GM12878 (cell line): ENCODE measurements around the gene SYT10. TPM values are rescaled to one million over a fixed set of nuclear protein-coding genes. Genes with fewer than 3 reads are reported as not detected.

Experiments used
- ATAC-seq: fragments of 200-7000 bp; cut with Tn5 transposase; 3 replicates; pipeline ENCODE4 v1.9.1; 2020; ENCODE audit warnings: mild to moderate bottlenecking, moderate library complexity
- BruUV-seq: library from RNA; stranded (reverse); fragments of 400-500 nt; replicated peaks from 2 replicates; lab custom pipeline; 2021; lab: Mats Ljungman, UMichigan
- CTCF ChIA-PET: fragments of 300-600 bp; sonication (Branson Sonifier 250); formaldehyde crosslinking; extraction: SDS; loops from one replicate; lab custom pipeline; 2021; ENCODE audit warnings: inconsistent platforms; lab: Yijun Ruan, JAX
- POLR2A ChIA-PET: fragments of 350-600 bp; formaldehyde crosslinking; extraction: SDS; loops from one replicate; lab custom pipeline; 2021; ENCODE audit warnings: inconsistent platforms; lab: Charles Lee
- RAD21 ChIA-PET: fragments of 300-600 bp; sonication (Branson Sonifier 250); formaldehyde crosslinking; loops from one replicate; lab custom pipeline; 2023; ENCODE audit warnings: antibody characterized with exemption; ENCODE audit not compliant: unreplicated experiment; lab: Charles Lee
- SMC1A ChIA-PET: fragments of 300-600 bp; sonication (Branson Sonifier 250); formaldehyde crosslinking; loops from one replicate; lab custom pipeline; 2023; ENCODE audit not compliant: unreplicated experiment, uncharacterized antibody; lab: Charles Lee
- DNase-seq: peaks from one replicate; pipeline ENCODE4 v3.0.0-alpha.2; 2011; ENCODE audit warnings: low read depth, low spot score
- FAIRE-seq: peaks from 3 replicates; lab custom pipeline; 2011; peaks lifted over from hg19 to GRCh38; lab: Jason Lieb, UNC
- H2AFZ ChIP-seq: 2 replicates; pipeline ENCODE4 v1.6.0; 2011; ENCODE audit warnings: low read depth, low read length, control low read depth; ENCODE audit not compliant: control insufficient read depth
- H3K27ac ChIP-seq: 2 replicates; pipeline ENCODE4 v1.5.1; 2011; ENCODE audit warnings: control low read depth; ENCODE audit not compliant: control insufficient read depth, insufficient read depth
- H3K27me3 ChIP-seq, 2 experiments: replicated peaks in 1 of 2; 2 replicates each; pipeline versions ENCODE4 v1.6.0 to v1.6.1; 2011; ENCODE audit warnings: low read length in 1 of 2; ENCODE audit not compliant: control insufficient read depth in 2 of 2, insufficient read depth in 2 of 2
- H3K36me3 ChIP-seq, 2 experiments: 2 replicates each; pipeline ENCODE4 v1.5.1; 2011; ENCODE audit warnings: low read length in 1 of 2; ENCODE audit not compliant: control insufficient read depth in 2 of 2, insufficient read depth in 2 of 2
- H3K4me1 ChIP-seq: 2 replicates; pipeline ENCODE4 v1.6.1; 2011; ENCODE audit warnings: mild to moderate bottlenecking, low read length, moderate library complexity, mixed read lengths; ENCODE audit not compliant: control insufficient read depth, insufficient read depth
- H3K4me2 ChIP-seq: 2 replicates; pipeline ENCODE4 v1.6.0; 2011; ENCODE audit warnings: control low read depth; ENCODE audit not compliant: control insufficient read depth, insufficient read depth
- H3K4me3 ChIP-seq: fragments of 200-600 bp; sonication (generic); 2 replicates; pipeline ENCODE4 v1.5.1; 2016
- H3K79me2 ChIP-seq: 2 replicates; pipeline ENCODE4 v1.6.0; 2011; ENCODE audit warnings: low read length; ENCODE audit not compliant: control insufficient read depth, insufficient read depth
- H3K9ac ChIP-seq: 2 replicates; pipeline ENCODE4 v1.8.0; 2011; ENCODE audit warnings: low read length, control low read depth, mixed read lengths; ENCODE audit not compliant: control insufficient read depth, insufficient read depth
- H3K9me3 ChIP-seq: replicated peaks from 3 replicates; pipeline ENCODE4 v1.5.1; 2011; ENCODE audit warnings: mild to moderate bottlenecking, low read length; ENCODE audit not compliant: control insufficient read depth, insufficient read depth
- H4K20me1 ChIP-seq: 2 replicates; pipeline ENCODE4 v1.6.0; 2011; ENCODE audit not compliant: control insufficient read depth, insufficient read depth
- BCL11A ChIP-seq: IDR thresholded peaks from 2 replicates; pipeline ENCODE4 v1.6.1; 2011; ENCODE audit warnings: low read depth, low read length
- CREM ChIP-seq: IDR thresholded peaks from 2 replicates; pipeline ENCODE4 v1.6.1; 2014; ENCODE audit warnings: antibody characterized with exemption, low read depth
- E2F8 ChIP-seq: fragments of 450-650 bp; IDR thresholded peaks from 2 replicates; pipeline ENCODE4 v1.6.1; 2018; ENCODE audit warnings: mild to moderate bottlenecking, low read depth, moderate library complexity; ENCODE audit not compliant: partially characterized antibody
- EP300 ChIP-seq, 2 experiments: fragments of 150-350 bp in 1 of 2; IDR thresholded peaks; 2 replicates each; pipeline ENCODE4 v1.6.1; 2011 to 2012; ENCODE audit warnings: low read depth in 2 of 2, low read length in 2 of 2, borderline replicate concordance in 1 of 2, improper control_type of control experiment in 1 of 2, inconsistent platforms in 1 of 2; ENCODE audit not compliant: control insufficient read depth in 1 of 2
- MAX ChIP-seq: IDR thresholded peaks from 2 replicates; pipeline ENCODE4 v1.6.1; 2012; ENCODE audit warnings: low read depth, low read length, improper control_type of control experiment
- RB1 ChIP-seq: fragments of 450-650 bp; formaldehyde crosslinking; IDR thresholded peaks from 2 replicates; pipeline ENCODE4 v1.6.1; 2017; ENCODE audit warnings: mild to moderate bottlenecking, borderline replicate concordance
- RBBP5 ChIP-seq: fragments of 200-600 bp; sonication (generic); conservative IDR thresholded peaks from 2 replicates; pipeline ENCODE4 v1.6.1; 2016
- RFX5 ChIP-seq: IDR thresholded peaks from 2 replicates; pipeline ENCODE4 v1.6.1; 2011; ENCODE audit warnings: low read depth, low read length, improper control_type of control experiment
- SIN3A ChIP-seq: IDR thresholded peaks from 2 replicates; pipeline ENCODE4 v1.6.1; 2012; ENCODE audit warnings: low read depth, low read length, improper control_type of control experiment
- SMAD5 ChIP-seq: IDR thresholded peaks from 2 replicates; pipeline ENCODE4 v1.6.1; 2016; ENCODE audit warnings: antibody characterized with exemption, low read depth
- SRF ChIP-seq, 2 experiments: IDR thresholded peaks; 2 replicates each; pipeline ENCODE4 v1.6.1; 2011; ENCODE audit warnings: low read depth in 2 of 2, low read length in 2 of 2, mild to moderate bottlenecking in 1 of 2, moderate library complexity in 1 of 2
- TARDBP ChIP-seq: IDR thresholded peaks from 2 replicates; pipeline ENCODE4 v1.6.1; 2016; ENCODE audit warnings: borderline replicate concordance
- TCF3 ChIP-seq: IDR thresholded peaks from 2 replicates; pipeline ENCODE4 v1.6.1; 2012; ENCODE audit warnings: low read depth, mild to moderate bottlenecking, low read length, borderline replicate concordance; ENCODE audit not compliant: insufficient read depth
- ZBED1 ChIP-seq: IDR thresholded peaks from 2 replicates; pipeline ENCODE4 v1.6.1; 2016; ENCODE audit warnings: borderline replicate concordance
- ZNF687 ChIP-seq: fragments of 450-650 bp; IDR thresholded peaks from 2 replicates; pipeline ENCODE4 v1.6.1; 2017; ENCODE audit warnings: mild to moderate bottlenecking, moderate library complexity
- WGBS: methylation state at CpG from one replicate; pipeline ENCODE4 v1.1.6; 2016; ENCODE audit warnings: low lambda C conversion rate; ENCODE audit not compliant: insufficient replicate concordance, insufficient coverage; ENCODE audit errors: missing lambda C conversion rate; 5-methylcytosine and 5-hydroxymethylcytosine counted together
- in situ Hi-C: fragments of 300-500 bp; cut with MboI; formaldehyde crosslinking; loops from 9 replicates; pipeline ENCODE4 v1.14.3; 2018; ENCODE audit warnings: mixed read lengths
- intact Hi-C: fragments of 100-400 bp; cut with micrococcal nuclease; formaldehyde crosslinking; loops from one replicate; pipeline ENCODE4 v1.14.2; 2022; ENCODE audit not compliant: unreplicated experiment
- polyA plus RNA-seq, 11 experiments: library from polyadenylated mRNA; depleted of rRNA in 4 of 11; unstranded in 6 of 11; stranded (reverse) in 5 of 11; fragments of >200 nt; fragmentation: Nextera tagmentation in 4 of 11; fragmentation: Illumina TruSeq in 1 of 11; extraction: Ambion mirVana in 4 of 11; extraction: Trizol in 1 of 11; gene quantifications; 1 replicate in 1 of 11; 2 replicates in 10 of 11; pipeline versions ENCODE4 v1.2.1 to v1.2.3, GENCODE V29; 2011 to 2016; ENCODE audit warnings: inconsistent platforms in 2 of 11, missing spikeins in 2 of 11, low read depth in 1 of 11
- total RNA-seq, 4 experiments: library from RNA; depleted of rRNA in 3 of 4; stranded (reverse); fragments of >200 nt in 3 of 4; fragmentation: Illumina TruSeq in 1 of 4; extraction: Trizol in 1 of 4; gene quantifications; 2 replicates each; pipeline versions ENCODE4 v1.2.1 to v1.2.3, GENCODE V29; 2013 to 2021

The SYT10 gene
- total and polyA plus RNA-seq, 10 of the 15 experiments (the other 5 are each of a cell fraction or from before 2014, with no cell fraction given) = 0.05 TPM; not detected in 9

- ChIA-PET SMC1A (interaction anchor here (1.1 kb wide), 1 partner anchor 9 kb away, joined by 3 read pairs; no protein-coding TSS in a partner anchor), CTCF (no interaction called here), POLR2A (no interaction called here), RAD21 (no interaction called here)
- intact Hi-C loops = no loop called here
- Histone ChIP-seq H3K4me2 (no peak overlapping the region), H2AFZ (no peak overlapping the region), H3K9me3 (no peaks in the 10 kb centered on the region), H3K9ac (no peak overlapping the region), H3K27me3 (no peaks in the 10 kb centered on the region), H3K27ac (no peak overlapping the region), H3K4me3 (no peak overlapping the region), H4K20me1 (no peaks in the 10 kb centered on the region), H3K36me3 (no peaks in the 10 kb centered on the region), H3K79me2 (no peaks in the 10 kb centered on the region), H3K4me1 (no peaks in the 10 kb centered on the region)
- DNase-seq = no peak
- in situ Hi-C loops = no loop called here
- 0% methylated on average over 1 of the region's 1 CpG for WGBS
- BruUV-seq = no TSS peak
- FAIRE-seq = no peak
- no peak for ATAC-seq
- TF ChIP-seq SIN3A (no peak), ZNF687 (no peak), E2F8 (no peak), SMAD5 (no peak), MAX (no peak), TARDBP (no peak), RB1 (no peak), SRF (IDR thresholded peaks at IDR 0.05; ENCODE audit: low read depth in 2 of 2, low read length in 2 of 2) (no peak), EP300 (IDR thresholded peaks at IDR 0.05; ENCODE audit: borderline replicate concordance in 1 of 2, control insufficient read depth in 1 of 2, low read depth in 2 of 2, low read length in 2 of 2) (no peak), CREM (no peak), TCF3 (no peak), RBBP5 (no peak), BCL11A (no peak), ZBED1 (no peak), RFX5 (no peak)
These were observed 15.9 kb downstream of the SYT10 start for GRCh38 chr12:33423706-33424105.
